Right atrium auricular region (tissue), 2 donors: ENCODE data around the gene TRAF3IP1. TPM values are rescaled to one million over a fixed set of nuclear protein-coding genes. Genes with fewer than 3 reads are reported as not detected.
"Not testable (repeated sequence)": the region's sequence is repeated elsewhere in the genome, so short reads cannot be mapped to it uniquely, and the experiment has no call there.

ENCODE experiments used
- DNase-seq: peaks from one replicate; pipeline ENCODE4 v3.0.0-alpha.2; 2019; ENCODE audit warnings: low spot score
- H3K27ac ChIP-seq, 2 donors: fragments of 200-600 bp; sonication (generic); 1 replicate in 1 of 2; 2 replicates in 1 of 2; pipeline ENCODE4 v1.5.1; 2016 to 2019
- H3K27me3 ChIP-seq, 2 donors: fragments of 200-600 bp; sonication (generic); one replicate each; pipeline versions ENCODE4 v1.5.1 to v1.6.0; 2017 to 2019
- H3K36me3 ChIP-seq: fragments of 200-600 bp; sonication (generic); one replicate; pipeline ENCODE4 v1.5.1; 2016
- H3K4me1 ChIP-seq, 2 donors: fragments of 200-600 bp; sonication (generic); one replicate each; pipeline versions ENCODE4 v1.5.1 to v1.6.0; 2017 to 2019
- H3K4me3 ChIP-seq, 2 donors: fragments of 200-600 bp; sonication (generic); 1 replicate in 1 of 2; 2 replicates in 1 of 2; pipeline ENCODE4 v1.5.1; 2017 to 2019; ENCODE audit warnings: mild to moderate bottlenecking in 1 of 2, moderate library complexity in 1 of 2
- H3K9me3 ChIP-seq, 2 donors: fragments of 200-600 bp; sonication (generic); one replicate each; pipeline ENCODE4 v1.5.1; 2019
- CTCF ChIP-seq, 2 donors: fragments of 200-600 bp; sonication (generic); IDR thresholded peaks; one replicate each; pipeline ENCODE4 v1.5.1; 2019; ENCODE audit warnings: antibody characterized with exemption in 2 of 2
- total RNA-seq, 2 donors: library from RNA; depleted of rRNA; stranded (reverse); fragments of >200 nt; gene quantifications; one replicate each; pipeline ENCODE4 v1.1.0, GENCODE V29; 2016

The TRAF3IP1 gene
- total RNA-seq, 2 donors from 2014 or later, result 5.0 to 5.8 TPM

GRCh38 chr2:238304116-238304515 lies 16.2 kb upstream of the TRAF3IP1 start:
- no peak for DNase-seq
- no peaks in the 10 kb centered on the region for H3K27me3 ChIP-seq
- H3K9me3 ChIP-seq, result no peaks in the 10 kb centered on the region
- no peak for TF ChIP-seq CTCF (IDR thresholded peaks at IDR 0.05)
- no peaks in the 10 kb centered on the region for H3K36me3 ChIP-seq
- H3K4me1 ChIP-seq, result no peaks in the 10 kb centered on the region
- no peak overlapping the region for H3K4me3 ChIP-seq
- no peak overlapping the region for H3K27ac ChIP-seq

DNA sequence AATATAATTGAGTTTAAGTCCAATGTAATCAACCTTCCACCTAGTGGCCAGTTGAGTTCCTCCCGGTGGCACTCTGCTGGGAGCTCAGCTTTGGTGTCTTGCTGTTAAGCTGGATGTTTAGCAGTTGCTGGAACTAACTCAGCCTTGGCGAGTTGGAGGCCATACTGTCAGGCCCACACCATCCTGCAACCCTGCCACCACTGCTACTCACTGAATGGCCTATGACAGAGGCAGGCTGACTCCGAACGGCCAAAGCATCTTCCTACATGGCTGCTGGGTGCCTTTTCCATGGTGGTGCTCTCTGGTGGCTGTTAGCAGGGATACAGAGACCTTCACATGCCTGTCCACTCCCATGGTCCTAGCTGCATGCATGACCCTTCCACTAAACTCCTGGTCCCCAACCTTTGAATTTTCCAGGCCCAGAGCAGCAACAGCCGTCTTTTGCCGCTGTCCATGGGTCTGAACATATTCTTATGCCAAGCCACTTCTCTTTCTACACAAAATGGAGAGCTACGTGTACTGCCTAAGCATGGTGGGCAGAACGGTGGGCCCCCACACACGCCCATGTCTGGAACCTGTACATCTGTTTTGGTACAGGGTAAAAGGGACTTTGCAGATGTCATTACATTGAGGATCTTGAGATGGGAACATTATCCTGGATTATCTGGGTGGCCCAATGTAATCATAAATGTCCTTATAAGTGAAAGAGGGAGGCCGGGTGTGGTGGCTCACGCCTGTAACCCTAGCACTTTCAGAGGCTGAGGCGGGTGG lies 15.0 kb upstream of the TRAF3IP1 start:
- no peaks in the 10 kb centered on the region for H3K4me1 ChIP-seq
- H3K4me3 ChIP-seq, result no peak overlapping the region
- no peaks in the 10 kb centered on the region for H3K27me3 ChIP-seq
- TF ChIP-seq CTCF (IDR thresholded peaks at IDR 0.05), result peak in 1 of 2 donors; percentile 36
- no peaks in the 10 kb centered on the region for H3K9me3 ChIP-seq
- H3K36me3 ChIP-seq, result no peaks in the 10 kb centered on the region
- DNase-seq, result no peak
- no peak overlapping the region for H3K27ac ChIP-seq

DNA sequence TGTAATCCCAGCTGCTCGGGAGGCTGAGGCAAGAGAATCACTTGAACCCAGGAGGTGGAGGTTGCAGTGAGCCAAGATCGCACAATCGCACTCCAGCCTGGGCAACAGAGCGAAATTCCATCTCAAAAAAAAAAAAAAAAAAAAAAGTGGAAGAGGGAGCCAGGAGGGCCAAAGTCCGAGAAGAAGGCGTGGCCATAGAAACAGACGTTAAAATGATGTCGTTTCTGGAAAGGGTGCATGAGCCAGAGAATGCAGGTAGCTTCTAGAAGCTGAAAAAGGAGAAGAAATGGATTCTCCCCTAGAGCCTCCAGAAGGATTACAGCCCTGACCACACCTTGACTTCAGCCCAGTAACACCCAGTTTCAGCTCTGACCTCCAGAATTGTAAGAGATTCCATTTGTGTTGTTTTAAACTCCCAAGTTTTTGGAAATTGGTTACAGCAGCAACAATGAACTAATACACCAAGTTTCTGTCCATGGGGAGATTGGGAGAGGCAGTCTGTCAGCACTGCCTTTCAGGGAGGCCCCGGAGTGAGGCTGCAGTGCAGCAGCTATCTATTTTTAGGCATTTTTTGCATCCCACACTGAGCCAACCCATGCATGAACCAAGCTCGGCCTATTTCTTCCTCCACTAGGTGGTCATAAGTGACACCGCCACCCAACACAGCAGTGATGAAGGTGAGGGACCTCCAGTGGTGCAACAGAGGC lies 14.2 kb upstream of the TRAF3IP1 start:
- no peaks in the 10 kb centered on the region for H3K27me3 ChIP-seq
- H3K4me3 ChIP-seq, result no peak overlapping the region
- no peaks in the 10 kb centered on the region for H3K36me3 ChIP-seq
- H3K27ac ChIP-seq, result no peak overlapping the region
- TF ChIP-seq CTCF (IDR thresholded peaks at IDR 0.05), result no peak
- no peaks in the 10 kb centered on the region for H3K4me1 ChIP-seq
- H3K9me3 ChIP-seq, result no peaks in the 10 kb centered on the region
- no peak for DNase-seq

DNA sequence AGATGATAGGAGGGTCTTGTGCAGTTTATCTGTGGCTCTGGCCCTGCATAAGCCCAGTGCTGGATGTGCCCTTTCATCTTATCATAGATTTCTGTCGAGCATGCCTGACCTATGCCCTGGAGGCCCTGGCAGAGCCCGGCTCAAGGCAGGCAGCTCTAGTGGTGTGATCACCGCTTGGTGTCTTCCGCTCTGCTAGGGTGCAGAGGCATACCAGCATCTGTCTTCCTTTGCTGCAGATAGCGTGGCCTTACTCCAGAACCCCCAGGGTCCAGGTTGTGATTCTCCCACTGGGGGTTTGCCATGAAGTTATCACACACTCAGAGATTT lies 13.7 kb upstream of the TRAF3IP1 start:
- Histone ChIP-seq H3K9me3 (no peaks in the 10 kb centered on the region), H3K27me3 (no peaks in the 10 kb centered on the region), H3K27ac (no peak overlapping the region), H3K36me3 (no peaks in the 10 kb centered on the region), H3K4me1 (no peaks in the 10 kb centered on the region), H3K4me3 (no peak overlapping the region)
- no peak for DNase-seq
- no peak for TF ChIP-seq CTCF (IDR thresholded peaks at IDR 0.05)

DNA sequence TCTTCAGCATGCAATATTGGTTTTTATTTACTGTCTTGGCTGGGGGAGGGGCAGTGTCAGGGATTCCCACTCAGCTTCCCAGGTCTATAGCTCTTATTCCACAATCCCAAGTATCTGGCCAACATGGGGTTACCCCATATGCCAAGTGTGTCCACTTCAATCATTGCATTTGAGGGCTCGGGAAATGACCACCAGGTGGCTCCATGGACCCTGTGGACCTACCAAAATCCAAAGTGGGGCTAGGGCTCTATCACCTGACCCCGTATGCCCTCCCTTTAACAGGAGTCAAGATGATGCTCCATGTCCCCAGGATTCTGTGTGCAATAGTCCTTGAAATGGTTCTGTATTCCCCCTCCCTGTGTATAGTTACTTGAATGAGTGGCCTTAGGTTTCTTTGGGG lies 12.1 kb upstream of the TRAF3IP1 start:
- H3K9me3 ChIP-seq, result no peaks in the 10 kb centered on the region
- no peaks in the 10 kb centered on the region for H3K36me3 ChIP-seq
- TF ChIP-seq CTCF (IDR thresholded peaks at IDR 0.05), result no peak
- H3K4me1 ChIP-seq, result no peaks in the 10 kb centered on the region
- no peak overlapping the region for H3K4me3 ChIP-seq
- H3K27me3 ChIP-seq, result no peaks in the 10 kb centered on the region
- no peak for DNase-seq
- H3K27ac ChIP-seq, result no peak overlapping the region

GRCh38 chr2:238310721-238311120 lies 9.6 kb upstream of the TRAF3IP1 start:
- H3K27ac ChIP-seq, H3K4me3 ChIP-seq, H3K36me3 ChIP-seq, H3K9me3 ChIP-seq, H3K4me1 ChIP-seq, H3K27me3 ChIP-seq, DNase-seq: not testable (repeated sequence)
